ENCODE results near the gene ROCK2. TPM values are rescaled to one million over a fixed set of nuclear protein-coding genes. Genes with fewer than 3 reads are reported as not detected.

ROCK2 gene
- total and polyA plus RNA-seq, 2 of the 13 experiments (the other 11 are each of a cell fraction or from before 2014, with no cell fraction given): 38.1 to 119 TPM

DNA sequence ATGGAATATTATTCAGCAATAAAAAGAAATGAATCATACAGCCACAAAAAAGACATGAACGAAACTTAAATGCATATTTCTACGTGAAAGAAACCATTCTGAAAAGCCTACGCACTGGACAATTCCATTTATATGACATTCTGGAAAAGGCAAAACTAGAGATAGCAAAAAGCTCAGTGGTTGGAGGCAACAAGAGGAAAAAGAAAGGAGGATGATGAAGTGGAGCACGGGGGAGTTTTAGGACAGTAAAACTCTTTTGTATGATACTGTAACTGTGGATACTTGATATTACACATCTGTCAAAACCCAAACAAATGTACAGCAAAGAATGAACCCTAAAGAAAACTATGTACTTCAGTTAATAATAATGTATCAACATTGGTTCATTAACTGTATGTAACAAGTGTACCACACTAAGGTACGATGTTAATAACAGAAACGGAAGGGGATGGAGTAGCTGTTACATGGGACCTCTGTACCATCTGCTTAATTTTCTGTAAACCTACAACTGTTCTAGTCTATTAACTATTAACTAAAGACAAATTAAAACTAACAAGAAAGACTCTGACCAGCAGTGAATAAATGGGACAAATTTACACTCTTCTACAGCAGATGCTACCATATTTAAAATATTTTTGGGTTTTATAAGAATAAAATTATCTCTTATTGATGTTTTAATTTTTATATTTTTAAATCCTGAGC is 31.5 kb downstream of the ROCK2 start:
- TF ChIP-seq ZNF589 (CRISPR knock-in tag; conservative IDR thresholded peaks at IDR 0.05): no peak
- TF ChIP-seq POLR2AphosphoS5 (IDR thresholded peaks at IDR 0.05; ENCODE audit: low read depth, low read length): peak; percentile 45; the same call in 1 of the 2 replicates
- TF ChIP-seq RBM22 (optimal IDR thresholded peaks at IDR 0.05; ENCODE audit: low read length): peak; percentile 92
- no TSS peak for BruUV-seq (replicated peaks)
- Histone ChIP-seq H3K36me3 (replicated peaks in 1 of 2; ENCODE audit: control insufficient read depth in 1 of 2, insufficient read depth in 2 of 2, low read length in 2 of 2) (no peaks in the 10 kb centered on the region), H4K20me1 (ENCODE audit: insufficient read depth, low read length) (peaks cover 91% of the 10 kb centered on the region), H3K4me1 (ENCODE audit: insufficient read depth, low read length) (peaks cover 77% of the 10 kb centered on the region), H3K4me2 (ENCODE audit: low read depth, low read length) (0 out of 2 replicates have a peak overlapping the region, but pooled peaks have one; percentile 6), H3K9me3 (ENCODE audit: low read length) (no peaks in the 10 kb centered on the region), H2AFZ (ENCODE audit: low read length) (no peak overlapping the region), H3K27me3 (ENCODE audit: control insufficient read depth in 1 of 2, insufficient read depth in 2 of 2, low read length in 2 of 2) (no peaks in the 10 kb centered on the region), H3K27ac (ENCODE audit: extremely low read length, insufficient read depth, low read length) (no peak overlapping the region), H3K4me3 (replicated peaks in 1 of 3; ENCODE audit: insufficient read depth in 1 of 3, low read depth in 2 of 3, low read length in 3 of 3) (no peak overlapping the region), H3K79me2 (ENCODE audit: insufficient read depth, low read length) (peaks cover 96% of the 10 kb centered on the region), H3K9ac (ENCODE audit: insufficient read depth, low read depth, low read length) (no peak overlapping the region)
- FAIRE-seq (no peak), DNase-seq (ENCODE audit: low spot score) (no peak), ATAC-seq (peak; percentile 27)
- CTCF ChIA-PET (ENCODE audit: low intra/inter-chr PET ratio, low total read pairs): no interaction called here
- intact Hi-C loops (cut with micrococcal nuclease; ENCODE audit: unreplicated experiment) (no loop called here), in situ Hi-C loops (cut with HindIII; ENCODE audit: extremely low pct_ligation_motif_present, low pct_unique_long_range_greater_than_20kb) (no loop called here)
- 93% methylated on average over 6 of the region's 6 CpGs for WGBS (ENCODE audit: low lambda C conversion rate)
- POLR2A ChIA-PET: no interaction called here

DNA sequence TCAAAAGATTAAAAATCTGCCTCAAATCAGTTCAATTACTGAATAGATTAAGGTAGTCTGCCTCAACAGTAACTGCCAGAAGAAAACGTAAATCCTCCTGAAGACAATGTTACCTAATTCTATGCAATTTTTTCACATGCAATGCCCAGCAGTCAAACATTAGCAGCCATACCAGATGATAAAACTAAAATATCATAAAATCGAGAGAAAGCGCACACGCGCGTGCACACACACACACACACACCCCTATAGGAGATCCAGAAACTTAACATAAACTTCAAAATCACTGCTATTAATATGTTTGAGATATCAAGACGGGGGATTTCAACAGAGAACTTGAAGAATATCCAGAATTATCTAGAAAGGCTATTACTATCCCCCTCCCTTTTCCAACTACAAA is 32.9 kb downstream of the ROCK2 start:
- ChIA-PET POLR2A (no interaction called here), CTCF (ENCODE audit: low intra/inter-chr PET ratio, low total read pairs) (no interaction called here)
- no peak overlapping the region for H3K27ac ChIP-seq (ENCODE audit: extremely low read length, insufficient read depth, low read length)
- H4K20me1 ChIP-seq (ENCODE audit: insufficient read depth, low read length): peaks cover 97% of the 10 kb centered on the region
- intact Hi-C loops (cut with micrococcal nuclease; ENCODE audit: unreplicated experiment) (no loop called here), in situ Hi-C loops (cut with HindIII; ENCODE audit: extremely low pct_ligation_motif_present, low pct_unique_long_range_greater_than_20kb) (no loop called here)
- H3K79me2 ChIP-seq (ENCODE audit: insufficient read depth, low read length): peaks cover 99% of the 10 kb centered on the region
- BruUV-seq (replicated peaks): no TSS peak
- no peak overlapping the region for H3K9ac ChIP-seq (ENCODE audit: insufficient read depth, low read depth, low read length)
- WGBS (ENCODE audit: low lambda C conversion rate): 80% methylated on average over 7 of the region's 7 CpGs
- no peaks in the 10 kb centered on the region; a peak in 1 of 5 replicates for H3K36me3 ChIP-seq (replicated peaks in 1 of 2; ENCODE audit: control insufficient read depth in 1 of 2, insufficient read depth in 2 of 2, low read length in 2 of 2)
- no peak for ATAC-seq
- no peak for FAIRE-seq
- TF ChIP-seq RBM22 (optimal IDR thresholded peaks at IDR 0.05; ENCODE audit: low read length) (peak; percentile 96), GTF2F1 (IDR thresholded peaks at IDR 0.05; ENCODE audit: low read length) (no peak), AGO2 (optimal IDR thresholded peaks at IDR 0.05; ENCODE audit: low read depth, low read length) (peak; percentile 19)
- peaks cover 84% of the 10 kb centered on the region for H3K4me1 ChIP-seq (ENCODE audit: insufficient read depth, low read length)
- H2AFZ ChIP-seq (ENCODE audit: low read length): no peak overlapping the region
- no peak overlapping the region for H3K4me3 ChIP-seq (replicated peaks in 1 of 3; ENCODE audit: insufficient read depth in 1 of 3, low read depth in 2 of 3, low read length in 3 of 3)
- no peak for DNase-seq (ENCODE audit: low spot score)
- H3K4me2 ChIP-seq (ENCODE audit: low read depth, low read length): no peak overlapping the region
- H3K27me3 ChIP-seq (ENCODE audit: control insufficient read depth in 1 of 2, insufficient read depth in 2 of 2, low read length in 2 of 2): no peaks in the 10 kb centered on the region
- no peaks in the 10 kb centered on the region for H3K9me3 ChIP-seq (ENCODE audit: low read length)

Data from HepG2 (cell line).